BE2C (cell line): Measurements from ENCODE around the gene ASCL5.

Experiments
- DNase-seq: peaks from one replicate; pipeline ENCODE4 v3.0.0-alpha.2; 2020
- H3K27me3 ChIP-seq: fragments of 250-450 bp; sonication (Bioruptor Pico); 2 replicates; pipeline ENCODE4 v1.5.1; 2020; ENCODE audit warnings: mild to moderate bottlenecking
- H3K36me3 ChIP-seq: fragments of 250-450 bp; sonication (Bioruptor Pico); 2 replicates; pipeline ENCODE4 v1.5.1; 2020; ENCODE audit warnings: mild to moderate bottlenecking
- H3K4me1 ChIP-seq: fragments of 250-450 bp; sonication (Bioruptor Pico); 2 replicates; pipeline ENCODE4 v1.5.1; 2020
- H3K4me3 ChIP-seq: 2 replicates; pipeline ENCODE4 v1.5.1; 2011; ENCODE audit warnings: low read depth, low read length
- H3K9me3 ChIP-seq: fragments of 250-450 bp; sonication (Bioruptor Pico); 2 replicates; pipeline ENCODE4 v1.5.1; 2020
- TF ChIP-seq, protein P1 (sequence below): IDR thresholded peaks from 2 replicates; pipeline ENCODE4 v1.5.1; 2012; ENCODE audit warnings: mild to moderate bottlenecking, low read depth, low read length

The ASCL5 gene

DNA sequence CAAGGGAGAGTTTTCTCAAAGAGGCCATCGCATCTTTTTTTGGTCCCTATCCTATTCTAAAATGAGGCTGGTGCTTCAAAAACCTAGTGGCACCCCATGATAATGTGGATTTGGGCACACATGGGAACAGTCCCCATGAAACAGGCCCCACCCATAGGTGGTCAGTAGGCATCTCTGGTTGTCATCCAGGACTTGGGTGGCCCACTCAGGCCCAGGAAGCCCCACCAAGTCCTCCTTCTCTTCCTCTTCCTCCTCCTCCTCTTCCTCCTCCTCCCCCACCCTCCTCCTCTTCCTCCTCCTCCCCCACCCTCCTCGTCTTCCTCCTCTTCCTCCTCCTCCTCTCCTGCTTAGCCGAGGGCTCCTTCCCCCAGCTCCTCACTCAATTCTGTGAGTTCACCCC is 15.3 kb downstream of the ASCL5 start:
- H3K36me3 ChIP-seq, result no peaks in the 10 kb centered on the region
- H3K4me1 ChIP-seq, result no peaks in the 10 kb centered on the region
- no peak for DNase-seq
- H3K4me3 ChIP-seq, result no peak overlapping the region
- peaks cover 14% of the 10 kb centered on the region for H3K27me3 ChIP-seq
- no peaks in the 10 kb centered on the region for H3K9me3 ChIP-seq
- TF ChIP-seq, protein P1, sequence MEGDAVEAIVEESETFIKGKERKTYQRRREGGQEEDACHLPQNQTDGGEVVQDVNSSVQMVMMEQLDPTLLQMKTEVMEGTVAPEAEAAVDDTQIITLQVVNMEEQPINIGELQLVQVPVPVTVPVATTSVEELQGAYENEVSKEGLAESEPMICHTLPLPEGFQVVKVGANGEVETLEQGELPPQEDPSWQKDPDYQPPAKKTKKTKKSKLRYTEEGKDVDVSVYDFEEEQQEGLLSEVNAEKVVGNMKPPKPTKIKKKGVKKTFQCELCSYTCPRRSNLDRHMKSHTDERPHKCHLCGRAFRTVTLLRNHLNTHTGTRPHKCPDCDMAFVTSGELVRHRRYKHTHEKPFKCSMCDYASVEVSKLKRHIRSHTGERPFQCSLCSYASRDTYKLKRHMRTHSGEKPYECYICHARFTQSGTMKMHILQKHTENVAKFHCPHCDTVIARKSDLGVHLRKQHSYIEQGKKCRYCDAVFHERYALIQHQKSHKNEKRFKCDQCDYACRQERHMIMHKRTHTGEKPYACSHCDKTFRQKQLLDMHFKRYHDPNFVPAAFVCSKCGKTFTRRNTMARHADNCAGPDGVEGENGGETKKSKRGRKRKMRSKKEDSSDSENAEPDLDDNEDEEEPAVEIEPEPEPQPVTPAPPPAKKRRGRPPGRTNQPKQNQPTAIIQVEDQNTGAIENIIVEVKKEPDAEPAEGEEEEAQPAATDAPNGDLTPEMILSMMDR, result no peak

DNA sequence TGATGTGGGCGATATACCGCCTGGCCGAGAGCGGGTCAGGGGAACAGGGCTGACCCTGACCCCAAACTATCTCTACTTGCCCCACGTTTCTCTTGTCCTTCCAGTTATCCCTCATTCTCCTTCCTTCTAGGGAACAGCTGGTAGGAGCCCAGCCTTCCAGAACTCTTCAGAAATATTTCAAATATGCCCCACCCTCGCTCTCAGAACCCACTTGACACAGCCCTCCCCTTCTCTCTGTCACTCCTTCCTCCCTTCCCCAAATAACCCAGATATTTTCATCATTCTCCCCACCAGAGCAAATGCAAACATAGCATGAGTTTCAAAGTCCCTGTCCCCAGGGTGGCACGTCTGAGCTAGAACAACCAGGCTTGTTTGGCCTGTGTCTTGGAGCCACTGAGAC is 15.8 kb downstream of the ASCL5 start:
- Histone ChIP-seq H3K4me3 (no peak overlapping the region), H3K9me3 (no peaks in the 10 kb centered on the region), H3K27me3 (peaks cover 12% of the 10 kb centered on the region), H3K36me3 (no peaks in the 10 kb centered on the region), H3K4me1 (no peaks in the 10 kb centered on the region)
- DNase-seq, result no peak
- TF ChIP-seq, protein P1, result no peak

DNA sequence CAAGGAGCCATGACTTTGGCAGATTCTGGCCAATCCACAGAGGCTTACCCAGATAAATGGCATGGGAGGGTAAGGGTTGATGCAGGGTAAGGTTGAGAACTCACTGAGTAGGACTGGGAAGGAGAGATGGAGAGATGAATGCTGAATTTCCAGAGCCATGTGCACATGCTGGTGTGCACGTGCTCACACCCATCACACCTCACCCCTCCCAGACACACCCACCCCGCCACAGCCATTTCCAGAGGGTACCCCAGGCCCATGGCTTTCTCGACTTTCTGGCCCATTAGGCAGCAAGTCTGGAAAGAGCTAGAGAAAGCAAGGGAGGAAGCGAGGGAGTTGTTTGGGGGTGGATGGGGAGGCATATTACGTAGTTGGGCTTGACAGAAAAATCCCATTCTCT is 16.4 kb downstream of the ASCL5 start:
- no peak for DNase-seq
- peaks cover 11% of the 10 kb centered on the region for H3K27me3 ChIP-seq
- H3K36me3 ChIP-seq, result no peaks in the 10 kb centered on the region
- no peaks in the 10 kb centered on the region for H3K4me1 ChIP-seq
- no peak overlapping the region for H3K4me3 ChIP-seq
- TF ChIP-seq, protein P1, result no peak
- H3K9me3 ChIP-seq, result no peaks in the 10 kb centered on the region

DNA sequence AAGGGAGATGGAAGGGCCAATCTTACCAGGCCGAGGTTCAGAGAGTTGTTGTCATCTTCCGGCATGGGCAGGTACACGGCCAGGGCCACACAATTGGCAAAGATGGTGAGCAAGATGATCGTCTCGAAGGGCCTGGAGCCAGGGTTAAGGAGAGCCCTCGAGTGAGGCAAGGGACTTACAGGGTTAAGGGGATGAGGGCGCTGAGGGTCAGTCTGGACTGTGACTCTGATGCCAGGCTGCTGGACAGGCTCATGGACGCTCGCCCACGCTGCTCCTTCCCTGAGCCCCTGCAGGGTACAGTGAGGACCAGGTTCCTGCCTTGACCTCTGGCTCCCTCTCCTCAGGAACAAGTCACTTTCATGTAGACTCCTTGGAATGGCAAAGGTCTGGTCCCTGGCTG is 16.8 kb downstream of the ASCL5 start:
- no peak overlapping the region for H3K4me3 ChIP-seq
- no peaks in the 10 kb centered on the region for H3K36me3 ChIP-seq
- H3K4me1 ChIP-seq, result no peaks in the 10 kb centered on the region
- peaks cover 8% of the 10 kb centered on the region for H3K27me3 ChIP-seq
- TF ChIP-seq, protein P1, result no peak
- DNase-seq, result no peak
- no peaks in the 10 kb centered on the region for H3K9me3 ChIP-seq

DNA sequence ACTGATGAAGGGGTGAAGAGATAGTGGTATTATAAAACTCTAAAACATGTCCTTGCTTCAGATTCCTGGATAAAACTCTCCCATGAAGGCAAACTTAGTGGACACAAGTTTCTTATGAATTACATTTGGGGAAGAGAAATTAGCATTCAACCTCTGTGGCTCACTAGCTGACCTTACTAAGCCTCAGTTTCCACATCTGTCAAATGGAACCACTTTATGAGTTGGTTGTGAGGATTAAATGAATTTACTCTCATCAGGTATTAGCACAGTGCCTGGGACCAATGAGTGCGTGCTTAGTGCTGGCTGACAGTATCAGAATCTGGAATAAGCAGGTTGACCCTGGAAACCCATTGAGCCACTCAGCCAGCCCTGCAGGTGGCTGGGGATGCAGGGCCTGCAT is 17.3 kb downstream of the ASCL5 start:
- Histone ChIP-seq H3K9me3 (no peaks in the 10 kb centered on the region), H3K4me3 (no peak overlapping the region), H3K27me3 (peaks cover 4% of the 10 kb centered on the region), H3K4me1 (no peaks in the 10 kb centered on the region), H3K36me3 (no peaks in the 10 kb centered on the region)
- no peak for DNase-seq
- TF ChIP-seq, protein P1, result no peak

DNA sequence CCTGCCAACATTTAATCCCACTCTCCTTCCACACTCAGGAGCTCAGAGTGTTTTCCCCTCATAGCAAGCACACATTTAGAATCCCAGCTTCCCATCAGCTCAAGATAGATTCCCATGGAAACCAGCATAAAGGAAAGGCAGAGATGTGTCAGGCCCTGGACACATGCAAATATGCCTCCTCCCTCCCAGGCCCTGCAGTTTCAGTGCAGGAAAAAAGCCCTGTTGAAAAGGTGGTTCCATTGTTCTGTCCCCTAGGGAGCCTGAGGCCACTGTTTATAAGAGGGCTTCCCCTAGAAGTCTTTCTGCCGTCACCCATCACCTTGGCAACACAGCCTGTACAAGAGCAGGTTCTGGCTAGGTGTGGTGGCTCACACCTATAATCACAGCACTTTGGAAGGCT is 18.4 kb downstream of the ASCL5 start:
- H3K9me3 ChIP-seq, result no peaks in the 10 kb centered on the region
- TF ChIP-seq, protein P1, result no peak
- H3K4me3 ChIP-seq, result no peak overlapping the region
- no peaks in the 10 kb centered on the region for H3K27me3 ChIP-seq
- no peaks in the 10 kb centered on the region for H3K36me3 ChIP-seq
- peaks cover 6% of the 10 kb centered on the region for H3K4me1 ChIP-seq
- no peak for DNase-seq
